HUES48 (cell line): ENCODE results near the gene PRKD1.
"Not testable (repeated sequence)": the region's sequence is repeated elsewhere in the genome, so short reads cannot be mapped to it uniquely, and the experiment has no call there.

Source experiments
- H3K27ac ChIP-seq: one replicate; pipeline ENCODE4 v1.7.0; 2013; ENCODE audit warnings: low read depth, low read length, inconsistent platforms
- H3K27me3 ChIP-seq: 2 replicates; pipeline ENCODE4 v1.6.1; 2013; ENCODE audit warnings: mild to moderate bottlenecking, low read length; ENCODE audit not compliant: control insufficient read depth, insufficient read depth
- H3K36me3 ChIP-seq: 2 replicates; pipeline ENCODE4 v1.6.1; 2013; ENCODE audit warnings: low read length; ENCODE audit not compliant: control insufficient read depth, insufficient read depth
- H3K4me1 ChIP-seq: 2 replicates; pipeline ENCODE4 v1.6.1; 2013; ENCODE audit warnings: mild to moderate bottlenecking, low read length; ENCODE audit not compliant: control insufficient read depth, insufficient read depth
- H3K4me3 ChIP-seq: 2 replicates; pipeline ENCODE4 v1.5.1; 2013; ENCODE audit warnings: mild to moderate bottlenecking, low read depth, low read length
- H3K9ac ChIP-seq: 2 replicates; pipeline ENCODE4 v1.6.1; 2013; ENCODE audit warnings: mild to moderate bottlenecking, low read depth, low read length, moderate library complexity
- H3K9me3 ChIP-seq: 2 replicates; pipeline ENCODE4 v1.6.1; 2013; ENCODE audit warnings: low read length; ENCODE audit not compliant: control insufficient read depth, insufficient read depth

Gene PRKD1

DNA sequence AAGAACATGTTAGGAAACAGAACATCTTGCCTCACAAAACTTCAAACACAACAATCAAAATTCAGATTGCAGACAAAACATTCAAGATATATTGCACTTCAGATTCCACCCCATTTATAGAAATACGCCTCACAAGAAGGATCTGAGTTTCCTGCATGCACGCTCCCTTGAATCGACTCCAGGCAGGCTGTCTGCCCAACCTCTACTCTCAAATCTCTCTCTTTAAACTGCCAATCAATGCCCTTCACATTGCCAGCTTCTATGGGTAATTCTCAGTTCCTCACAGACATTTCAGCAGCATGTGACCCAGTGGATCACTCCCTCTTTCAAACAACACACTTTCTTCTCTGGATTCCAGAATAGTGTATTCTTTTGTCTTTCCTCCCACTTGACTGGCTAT, 184.1 kb downstream of the PRKD1 start:
- Histone ChIP-seq H3K27me3 (no peaks in the 10 kb centered on the region), H3K9ac (no peak overlapping the region), H3K4me3 (no peak overlapping the region), H3K27ac (no peak overlapping the region), H3K9me3 (no peaks in the 10 kb centered on the region), H3K4me1 (peaks cover 11% of the 10 kb centered on the region; the same call in 1 of the 2 replicates), H3K36me3 (no peaks in the 10 kb centered on the region)

DNA sequence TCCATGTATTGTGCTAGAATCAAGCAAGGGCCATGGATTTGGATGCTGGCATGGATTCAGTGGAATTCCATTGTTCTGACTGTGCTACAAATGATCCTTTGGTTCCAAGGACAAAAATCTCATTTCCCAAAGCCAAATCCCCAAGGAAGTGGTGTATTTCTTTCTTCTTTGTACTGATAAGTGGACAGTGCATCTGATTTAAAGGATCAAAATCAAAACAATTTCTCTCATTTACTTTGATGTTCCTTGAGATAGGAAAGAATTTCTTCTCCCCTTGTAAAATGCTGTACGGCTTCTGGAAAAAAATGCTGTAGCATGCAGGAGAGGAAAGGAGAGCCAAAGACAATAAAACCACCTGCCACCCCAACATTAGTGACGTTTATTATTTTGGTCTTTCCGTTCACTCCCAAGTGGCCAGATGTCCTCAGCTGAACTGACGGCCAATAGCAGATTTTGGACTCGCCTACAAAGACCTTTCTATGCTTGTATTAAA, 185.7 kb downstream of the PRKD1 start:
- H3K36me3 ChIP-seq = no peaks in the 10 kb centered on the region
- H3K9ac ChIP-seq = no peak overlapping the region
- H3K27ac ChIP-seq = no peak overlapping the region
- no peaks in the 10 kb centered on the region for H3K27me3 ChIP-seq
- no peak overlapping the region for H3K4me3 ChIP-seq
- peaks cover 15% of the 10 kb centered on the region; the same call in 1 of the 2 replicates for H3K4me1 ChIP-seq
- no peaks in the 10 kb centered on the region for H3K9me3 ChIP-seq

DNA sequence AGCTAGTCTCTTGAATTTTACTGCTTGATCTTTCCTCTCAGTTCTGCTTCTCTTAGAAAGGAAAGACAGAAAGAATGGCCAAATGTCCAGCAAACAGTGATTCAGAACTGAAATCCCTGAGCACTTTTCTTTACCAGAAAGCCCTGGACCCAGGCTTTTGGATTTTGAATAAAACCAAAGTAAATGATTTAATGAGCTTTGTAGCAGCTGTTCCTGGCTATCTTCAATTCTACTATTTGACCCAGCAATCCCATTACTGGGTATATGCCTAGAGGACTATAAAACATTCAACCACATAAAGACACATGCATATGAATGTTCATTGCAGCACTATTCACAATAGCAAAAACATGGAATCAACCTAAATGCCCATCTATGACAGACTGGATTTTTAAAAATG, 187.2 kb downstream of the PRKD1 start:
- Histone ChIP-seq H3K36me3 (no peaks in the 10 kb centered on the region), H3K9me3 (no peaks in the 10 kb centered on the region), H3K27ac (no peak overlapping the region), H3K9ac (no peak overlapping the region), H3K27me3 (no peaks in the 10 kb centered on the region), H3K4me3 (no peak overlapping the region), H3K4me1 (peaks cover 20% of the 10 kb centered on the region; the same call in 1 of the 2 replicates)

DNA sequence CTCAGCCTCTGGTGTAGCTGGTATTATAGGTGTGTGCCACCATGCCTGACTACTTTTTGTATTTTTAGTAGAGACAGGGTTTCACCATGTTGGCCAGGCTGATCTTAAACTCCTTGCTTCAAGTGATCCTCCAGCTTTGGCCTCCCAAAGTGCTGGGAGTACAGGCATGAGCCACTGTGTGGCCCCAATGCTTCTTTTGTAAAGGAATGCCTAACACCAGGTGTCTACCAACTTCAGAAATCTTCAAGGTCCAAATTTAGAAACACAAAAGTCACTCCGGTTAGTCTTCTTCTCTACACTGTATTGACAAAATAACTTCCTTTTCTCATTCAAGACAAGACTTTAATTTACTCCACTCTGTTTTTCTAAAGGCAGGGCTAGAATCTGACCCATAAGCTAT, 188.7 kb downstream of the PRKD1 start:
- H3K9ac ChIP-seq = no peak overlapping the region
- no peaks in the 10 kb centered on the region for H3K9me3 ChIP-seq
- no peaks in the 10 kb centered on the region for H3K27me3 ChIP-seq
- no peak overlapping the region for H3K27ac ChIP-seq
- no peak overlapping the region for H3K4me3 ChIP-seq
- peaks cover 32% of the 10 kb centered on the region for H3K4me1 ChIP-seq
- H3K36me3 ChIP-seq = no peaks in the 10 kb centered on the region

DNA sequence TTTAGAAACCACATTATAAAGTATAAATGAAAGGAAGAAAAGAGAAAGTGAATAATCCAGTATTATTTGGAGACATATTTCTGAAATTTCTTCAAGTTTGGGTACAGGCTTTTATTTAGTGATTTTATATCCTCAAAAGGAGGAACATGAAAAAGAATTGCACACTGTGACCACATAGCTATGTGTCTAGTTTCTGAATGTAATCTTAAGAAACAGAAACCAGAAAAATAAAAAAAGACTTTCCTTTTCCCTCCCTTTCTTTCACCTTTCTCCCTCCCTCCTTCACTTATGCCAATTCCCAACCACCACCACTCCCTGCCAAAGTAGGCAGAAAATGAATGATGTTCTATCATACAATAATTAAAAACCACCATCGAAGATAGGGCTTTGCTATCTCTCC, 189.6 kb downstream of the PRKD1 start:
- Histone ChIP-seq H3K9me3 (no peaks in the 10 kb centered on the region), H3K27me3 (no peaks in the 10 kb centered on the region), H3K4me3 (no peak overlapping the region), H3K27ac (no peak overlapping the region), H3K36me3 (no peaks in the 10 kb centered on the region), H3K9ac (no peak overlapping the region), H3K4me1 (peaks cover 32% of the 10 kb centered on the region)

DNA sequence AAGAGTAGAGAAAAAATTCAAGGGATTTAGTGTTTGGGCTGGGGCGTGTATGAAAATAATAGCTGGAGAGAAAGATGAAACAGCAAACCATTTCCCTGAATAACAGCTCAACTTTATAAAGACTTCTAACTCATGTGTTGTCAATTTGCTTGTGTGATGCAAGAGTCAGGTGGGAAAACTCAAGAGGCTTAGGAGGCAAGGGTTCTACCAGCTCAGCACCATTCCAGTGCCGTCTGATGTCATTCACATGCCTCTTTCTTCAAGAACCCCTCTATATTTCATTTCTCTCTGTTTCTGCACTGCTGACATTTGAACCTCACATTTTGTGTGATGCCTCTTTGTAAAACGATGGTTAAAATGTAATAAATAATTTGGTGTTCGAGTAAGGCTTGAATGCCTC, 192.2 kb downstream of the PRKD1 start:
- H3K9me3 ChIP-seq = no peaks in the 10 kb centered on the region
- H3K36me3 ChIP-seq = no peaks in the 10 kb centered on the region
- no peak overlapping the region for H3K9ac ChIP-seq
- H3K27me3 ChIP-seq = no peaks in the 10 kb centered on the region
- H3K4me3 ChIP-seq = no peak overlapping the region
- H3K4me1 ChIP-seq = peaks cover 32% of the 10 kb centered on the region
- no peak overlapping the region for H3K27ac ChIP-seq

DNA sequence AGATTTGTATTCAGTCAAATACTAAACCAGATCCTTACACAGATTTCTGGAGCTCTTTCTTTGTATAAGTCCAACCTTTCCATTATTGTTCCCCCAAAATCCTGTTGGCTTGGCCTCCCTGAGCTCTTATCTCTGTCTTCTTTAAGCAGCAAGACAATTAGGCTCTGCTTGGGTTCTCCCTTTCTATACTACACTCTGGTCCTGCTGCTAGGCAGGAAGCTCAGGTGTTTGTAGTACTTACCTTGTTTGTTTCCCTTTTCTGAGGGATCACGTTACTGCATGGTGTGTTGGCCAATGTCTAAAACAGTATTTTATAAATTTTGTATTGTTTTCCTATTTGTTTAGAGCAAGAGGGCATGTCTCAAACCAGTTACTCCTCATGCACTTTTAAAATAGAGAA, 192.9 kb downstream of the PRKD1 start:
- Histone ChIP-seq H3K27me3 (no peaks in the 10 kb centered on the region), H3K9me3 (no peaks in the 10 kb centered on the region), H3K27ac (no peak overlapping the region), H3K36me3 (no peaks in the 10 kb centered on the region), H3K4me3 (no peak overlapping the region), H3K9ac (no peak overlapping the region), H3K4me1 (peaks cover 32% of the 10 kb centered on the region)

DNA sequence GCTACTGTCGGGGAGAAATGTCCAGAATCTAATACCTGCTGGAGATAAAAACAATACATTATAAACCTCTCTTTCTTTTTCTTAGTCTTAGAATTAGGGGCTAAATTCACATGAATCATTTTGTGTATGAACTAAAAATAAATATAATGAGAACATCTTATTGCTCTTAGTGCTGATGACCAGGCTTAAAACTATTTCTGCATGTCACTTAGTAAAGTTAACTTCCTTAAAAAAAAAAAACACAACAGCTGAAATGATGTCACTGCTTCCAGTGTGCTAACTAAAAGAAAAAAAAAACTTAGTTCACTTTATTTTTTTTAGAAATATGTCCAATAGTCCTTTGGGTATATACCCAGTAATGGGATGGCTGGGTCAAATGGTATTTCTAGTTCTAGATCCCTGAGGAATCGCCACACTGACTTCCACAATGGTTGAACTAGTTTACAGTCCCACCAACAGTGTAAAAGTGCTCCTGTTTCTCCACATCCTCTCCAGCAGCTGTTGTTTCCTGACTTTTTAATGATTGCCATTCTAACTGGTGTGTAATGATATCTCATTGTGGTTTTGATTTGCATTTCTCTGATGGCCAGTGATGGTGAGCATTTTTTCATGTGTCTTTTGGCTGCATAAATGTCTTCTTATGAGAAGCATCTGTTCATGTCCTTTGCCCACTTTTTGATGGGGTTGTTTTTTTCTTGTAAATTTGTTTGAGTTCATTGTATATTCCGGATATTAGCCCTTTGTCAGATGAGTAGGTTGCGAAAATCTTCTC, 200.9 kb downstream of the PRKD1 start:
- H3K27me3 ChIP-seq, H3K36me3 ChIP-seq, H3K4me3 ChIP-seq, H3K9ac ChIP-seq, H3K9me3 ChIP-seq, H3K27ac ChIP-seq: not testable (repeated sequence)
- H3K4me1 ChIP-seq = peaks cover 17% of the 10 kb centered on the region

DNA sequence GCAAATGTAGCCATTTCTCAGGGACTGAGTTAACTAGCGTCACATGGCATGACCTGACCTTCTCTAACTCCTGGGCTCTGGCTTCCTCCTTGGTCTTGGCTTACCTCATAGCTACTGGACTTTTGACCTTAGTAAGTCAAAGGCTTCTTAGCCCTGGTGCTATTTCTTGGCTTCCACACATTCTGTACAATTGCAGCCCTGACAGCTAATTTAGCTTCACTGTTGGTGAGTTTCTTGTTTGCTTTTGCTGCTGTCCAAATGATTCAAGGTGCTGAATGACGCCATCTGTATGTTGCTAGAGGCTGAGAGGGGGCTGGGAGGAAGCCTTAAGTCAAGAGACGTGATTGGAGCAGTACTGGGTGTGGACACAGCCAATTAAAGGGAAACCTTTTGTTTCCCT, 202.7 kb downstream of the PRKD1 start:
- Histone ChIP-seq H3K27ac (no peak overlapping the region), H3K4me3 (no peak overlapping the region), H3K36me3 (no peaks in the 10 kb centered on the region), H3K27me3 (no peaks in the 10 kb centered on the region), H3K9ac (no peak overlapping the region), H3K9me3 (no peaks in the 10 kb centered on the region), H3K4me1 (peaks cover 25% of the 10 kb centered on the region)

DNA sequence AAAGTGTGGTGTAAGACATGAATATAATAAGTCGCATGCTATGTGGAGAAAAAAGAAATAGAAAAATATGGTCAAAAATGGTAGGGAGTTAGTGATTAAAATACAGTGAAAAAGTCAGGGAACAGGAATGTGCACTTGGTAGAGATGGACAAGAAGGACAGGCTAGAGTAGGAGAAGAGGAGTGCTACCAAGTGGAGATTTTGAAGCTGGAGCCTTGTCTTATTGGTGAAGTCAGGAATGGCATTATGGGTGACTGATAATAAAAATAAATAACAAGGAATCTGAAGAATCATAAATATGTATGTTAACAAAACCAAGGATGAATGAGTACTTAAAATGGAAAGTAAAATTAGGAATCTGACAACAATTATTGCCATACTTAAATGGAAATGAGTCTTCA, 204.8 kb downstream of the PRKD1 start:
- no peak overlapping the region for H3K4me3 ChIP-seq
- H3K27ac ChIP-seq = no peak overlapping the region
- no peaks in the 10 kb centered on the region for H3K36me3 ChIP-seq
- no peak overlapping the region for H3K9ac ChIP-seq
- H3K4me1 ChIP-seq = peaks cover 25% of the 10 kb centered on the region
- no peaks in the 10 kb centered on the region for H3K9me3 ChIP-seq
- no peaks in the 10 kb centered on the region for H3K27me3 ChIP-seq

DNA sequence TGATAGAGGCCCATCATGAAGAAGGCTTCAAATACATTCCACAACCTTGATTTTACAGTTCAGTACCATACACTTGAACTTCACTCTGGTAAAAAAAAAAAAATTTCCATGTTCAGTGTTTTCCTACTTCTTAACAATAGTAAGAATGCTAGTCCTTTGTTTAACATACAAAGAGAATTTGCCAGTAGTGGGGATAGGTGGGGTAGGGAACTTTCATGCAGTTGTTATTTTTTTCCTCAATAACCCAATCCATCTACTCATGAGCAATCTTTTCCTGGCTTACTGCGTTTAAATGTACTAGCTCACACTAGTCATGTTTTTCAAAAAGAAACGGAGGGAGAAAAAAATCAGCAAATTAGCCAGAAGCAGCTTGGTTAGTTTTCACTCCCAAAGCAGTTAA, 206.1 kb downstream of the PRKD1 start:
- Histone ChIP-seq H3K4me3 (no peak overlapping the region), H3K9me3 (no peaks in the 10 kb centered on the region), H3K4me1 (peaks cover 25% of the 10 kb centered on the region), H3K36me3 (no peaks in the 10 kb centered on the region), H3K27ac (no peak overlapping the region), H3K27me3 (no peaks in the 10 kb centered on the region), H3K9ac (no peak overlapping the region)
